Fibroblast of skin of left quadriceps (primary cell): ENCODE measurements around the gene TDRD9.
"Not testable (repeated sequence)": the region's sequence is repeated elsewhere in the genome, so short reads cannot be mapped to it uniquely, and the experiment has no call there.

Experiments used
- DNase-seq, 2 experiments: peaks; one replicate each; pipeline ENCODE4 v3.0.0-alpha.2; 2013; ENCODE audit warnings: low read depth in 2 of 2

TDRD9 gene, protein sequence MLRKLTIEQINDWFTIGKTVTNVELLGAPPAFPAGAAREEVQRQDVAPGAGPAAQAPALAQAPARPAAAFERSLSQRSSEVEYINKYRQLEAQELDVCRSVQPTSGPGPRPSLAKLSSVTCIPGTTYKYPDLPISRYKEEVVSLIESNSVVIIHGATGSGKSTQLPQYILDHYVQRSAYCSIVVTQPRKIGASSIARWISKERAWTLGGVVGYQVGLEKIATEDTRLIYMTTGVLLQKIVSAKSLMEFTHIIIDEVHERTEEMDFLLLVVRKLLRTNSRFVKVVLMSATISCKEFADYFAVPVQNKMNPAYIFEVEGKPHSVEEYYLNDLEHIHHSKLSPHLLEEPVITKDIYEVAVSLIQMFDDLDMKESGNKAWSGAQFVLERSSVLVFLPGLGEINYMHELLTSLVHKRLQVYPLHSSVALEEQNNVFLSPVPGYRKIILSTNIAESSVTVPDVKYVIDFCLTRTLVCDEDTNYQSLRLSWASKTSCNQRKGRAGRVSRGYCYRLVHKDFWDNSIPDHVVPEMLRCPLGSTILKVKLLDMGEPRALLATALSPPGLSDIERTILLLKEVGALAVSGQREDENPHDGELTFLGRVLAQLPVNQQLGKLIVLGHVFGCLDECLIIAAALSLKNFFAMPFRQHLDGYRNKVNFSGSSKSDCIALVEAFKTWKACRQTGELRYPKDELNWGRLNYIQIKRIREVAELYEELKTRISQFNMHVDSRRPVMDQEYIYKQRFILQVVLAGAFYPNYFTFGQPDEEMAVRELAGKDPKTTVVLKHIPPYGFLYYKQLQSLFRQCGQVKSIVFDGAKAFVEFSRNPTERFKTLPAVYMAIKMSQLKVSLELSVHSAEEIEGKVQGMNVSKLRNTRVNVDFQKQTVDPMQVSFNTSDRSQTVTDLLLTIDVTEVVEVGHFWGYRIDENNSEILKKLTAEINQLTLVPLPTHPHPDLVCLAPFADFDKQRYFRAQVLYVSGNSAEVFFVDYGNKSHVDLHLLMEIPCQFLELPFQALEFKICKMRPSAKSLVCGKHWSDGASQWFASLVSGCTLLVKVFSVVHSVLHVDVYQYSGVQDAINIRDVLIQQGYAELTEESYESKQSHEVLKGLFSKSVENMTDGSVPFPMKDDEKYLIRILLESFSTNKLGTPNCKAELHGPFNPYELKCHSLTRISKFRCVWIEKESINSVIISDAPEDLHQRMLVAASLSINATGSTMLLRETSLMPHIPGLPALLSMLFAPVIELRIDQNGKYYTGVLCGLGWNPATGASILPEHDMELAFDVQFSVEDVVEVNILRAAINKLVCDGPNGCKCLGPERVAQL (N-terminal part only)

DNA sequence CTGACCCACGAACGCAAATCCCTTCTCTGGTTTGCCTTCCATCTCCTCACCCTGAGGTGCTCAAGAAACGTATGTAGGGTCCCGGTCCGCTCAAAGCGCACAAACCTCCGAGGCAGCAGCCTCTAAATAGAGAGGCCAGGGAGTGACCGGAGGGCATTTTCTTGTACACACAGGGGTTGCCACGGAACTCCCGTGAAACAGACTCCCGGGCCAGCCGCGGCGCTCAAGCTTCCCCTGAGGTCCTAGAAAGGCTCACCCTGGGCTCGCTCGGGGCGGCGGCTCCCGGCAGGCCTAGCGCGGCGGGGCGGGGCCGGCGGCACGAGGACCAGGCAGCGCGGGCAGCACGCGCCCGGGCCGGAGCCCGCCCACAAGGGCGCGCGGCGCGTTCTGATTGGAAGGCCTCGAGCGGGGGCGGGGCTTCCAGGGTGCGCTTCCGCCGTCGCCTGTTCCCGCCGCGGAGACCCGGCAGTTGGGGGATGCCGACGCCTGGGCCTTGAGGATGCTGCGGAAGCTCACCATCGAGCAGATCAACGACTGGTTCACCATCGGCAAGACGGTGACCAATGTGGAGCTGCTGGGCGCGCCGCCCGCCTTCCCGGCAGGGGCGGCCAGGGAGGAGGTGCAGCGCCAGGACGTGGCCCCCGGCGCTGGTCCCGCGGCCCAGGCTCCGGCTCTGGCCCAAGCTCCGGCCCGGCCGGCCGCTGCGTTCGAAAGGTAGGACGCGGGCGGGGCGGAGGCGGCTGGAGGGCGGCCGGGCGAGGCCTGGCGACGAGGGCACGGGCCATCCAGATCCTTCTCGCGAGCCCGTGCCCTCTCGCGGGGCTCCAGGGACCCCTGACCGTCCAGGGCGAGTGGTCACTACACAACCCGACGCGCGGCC, at the start of gene TDRD9:
Gene TDRD9, plus strand, starts transcription at position 446 of the 880 bp plus-strand sequence. Its CDS starts 54 bp downstream, at position 500.
- no peak for DNase-seq

DNA sequence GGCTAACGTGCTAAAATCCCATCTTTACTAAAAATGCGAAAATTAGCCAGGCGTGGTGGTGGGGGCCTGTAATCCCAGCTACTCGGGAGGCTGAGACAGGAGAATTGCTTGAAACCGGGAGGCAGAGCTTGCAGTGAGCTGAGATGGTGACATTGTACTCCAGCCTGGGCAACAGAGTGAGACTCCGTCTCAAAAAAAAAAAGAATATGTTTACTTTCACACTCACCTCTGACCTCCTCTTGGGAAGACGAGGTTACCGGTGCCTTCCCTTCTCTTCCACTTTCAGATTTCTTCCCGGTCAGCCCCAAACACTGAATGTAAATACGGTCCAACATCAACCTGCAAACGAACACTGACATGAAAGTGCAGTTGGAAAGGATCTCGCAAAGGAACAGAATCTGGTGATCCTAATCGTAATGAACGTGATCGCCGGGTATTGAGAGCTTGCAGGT, 49.1 kb upstream of the TDRD9 start:
- DNase-seq, result no peak

DNA sequence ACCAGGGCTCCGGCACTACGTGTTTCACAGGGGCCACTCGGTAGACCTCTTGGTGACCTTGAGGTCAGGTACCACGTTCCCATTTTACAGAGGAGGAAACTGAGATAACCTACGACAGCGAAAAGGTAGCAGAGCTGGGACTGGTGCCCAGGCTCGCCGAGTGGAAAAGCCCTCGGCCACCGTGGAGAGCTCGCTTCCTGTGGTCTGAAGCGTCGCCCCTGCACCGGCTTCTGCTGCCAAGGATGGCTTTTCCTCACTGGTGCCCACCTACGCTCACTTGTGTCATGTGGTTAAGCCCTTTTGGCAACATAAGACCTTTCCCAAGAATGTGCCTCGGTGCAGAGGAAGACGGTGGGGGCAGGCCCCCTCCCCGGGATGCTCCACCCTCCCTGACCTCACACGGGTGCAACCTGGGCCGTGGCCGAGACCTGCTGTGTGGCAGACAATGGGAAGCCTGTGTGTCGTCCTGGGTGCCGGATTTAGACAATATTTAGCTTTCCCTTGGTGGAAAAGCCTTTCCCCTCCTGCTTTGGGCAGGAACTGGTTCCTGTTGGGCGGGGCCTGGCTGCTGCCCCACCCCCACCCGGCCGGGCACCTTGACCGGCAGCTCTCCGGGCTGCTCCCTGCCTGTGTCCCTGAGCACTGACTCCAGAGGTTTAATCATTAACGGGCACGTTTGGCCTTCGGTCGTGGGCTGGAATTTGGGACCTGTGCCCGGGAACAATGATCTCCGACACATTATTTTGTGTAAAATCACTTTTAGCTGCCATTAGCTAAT, 48.5 kb upstream of the TDRD9 start:
- no peak for DNase-seq

DNA sequence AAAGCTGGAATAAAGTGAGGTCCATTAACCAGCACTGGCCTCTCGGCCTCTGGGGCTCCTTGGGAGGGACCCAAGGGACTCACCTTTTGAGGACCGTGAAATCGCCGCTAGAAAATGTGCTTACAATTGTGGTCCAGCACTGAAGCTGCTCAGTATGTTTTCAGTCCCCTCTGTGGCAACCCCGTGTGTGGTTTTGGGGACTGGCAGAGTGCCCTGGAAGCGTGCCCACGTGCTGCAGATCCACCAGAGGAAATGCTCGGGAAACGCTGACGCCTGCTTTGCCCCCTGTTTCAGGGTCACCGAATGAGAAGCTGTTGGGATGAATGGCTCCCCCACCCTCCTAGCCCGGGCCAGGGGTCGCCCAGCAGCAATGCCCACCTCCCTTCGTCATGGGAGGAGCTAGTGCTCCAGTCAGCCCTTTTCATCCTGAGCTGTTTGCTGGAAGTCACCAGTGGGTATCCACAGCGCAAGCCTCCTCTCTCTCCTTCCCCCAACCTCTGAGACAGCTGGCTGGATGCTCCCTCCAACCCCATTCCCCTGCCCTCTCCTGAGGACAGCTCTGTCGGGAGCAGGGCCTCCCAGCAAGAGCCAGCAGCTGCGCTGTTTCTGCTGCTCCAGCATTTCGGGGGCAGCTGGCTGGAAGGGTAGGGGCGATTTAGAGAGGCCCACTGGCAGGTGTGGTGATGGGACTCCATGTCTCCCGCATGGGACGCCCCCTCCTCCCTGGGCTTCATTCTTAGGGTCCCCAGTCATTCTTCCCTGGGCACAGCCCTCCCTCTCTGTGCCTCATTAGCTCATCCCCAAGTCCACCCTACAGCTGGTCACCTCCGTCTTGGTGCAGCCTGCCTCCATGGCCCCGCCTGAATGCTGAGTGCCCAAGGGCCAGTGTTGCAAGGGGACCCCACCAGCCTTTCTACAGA, 47.6 kb upstream of the TDRD9 start:
- peak; percentile 36 for DNase-seq

DNA sequence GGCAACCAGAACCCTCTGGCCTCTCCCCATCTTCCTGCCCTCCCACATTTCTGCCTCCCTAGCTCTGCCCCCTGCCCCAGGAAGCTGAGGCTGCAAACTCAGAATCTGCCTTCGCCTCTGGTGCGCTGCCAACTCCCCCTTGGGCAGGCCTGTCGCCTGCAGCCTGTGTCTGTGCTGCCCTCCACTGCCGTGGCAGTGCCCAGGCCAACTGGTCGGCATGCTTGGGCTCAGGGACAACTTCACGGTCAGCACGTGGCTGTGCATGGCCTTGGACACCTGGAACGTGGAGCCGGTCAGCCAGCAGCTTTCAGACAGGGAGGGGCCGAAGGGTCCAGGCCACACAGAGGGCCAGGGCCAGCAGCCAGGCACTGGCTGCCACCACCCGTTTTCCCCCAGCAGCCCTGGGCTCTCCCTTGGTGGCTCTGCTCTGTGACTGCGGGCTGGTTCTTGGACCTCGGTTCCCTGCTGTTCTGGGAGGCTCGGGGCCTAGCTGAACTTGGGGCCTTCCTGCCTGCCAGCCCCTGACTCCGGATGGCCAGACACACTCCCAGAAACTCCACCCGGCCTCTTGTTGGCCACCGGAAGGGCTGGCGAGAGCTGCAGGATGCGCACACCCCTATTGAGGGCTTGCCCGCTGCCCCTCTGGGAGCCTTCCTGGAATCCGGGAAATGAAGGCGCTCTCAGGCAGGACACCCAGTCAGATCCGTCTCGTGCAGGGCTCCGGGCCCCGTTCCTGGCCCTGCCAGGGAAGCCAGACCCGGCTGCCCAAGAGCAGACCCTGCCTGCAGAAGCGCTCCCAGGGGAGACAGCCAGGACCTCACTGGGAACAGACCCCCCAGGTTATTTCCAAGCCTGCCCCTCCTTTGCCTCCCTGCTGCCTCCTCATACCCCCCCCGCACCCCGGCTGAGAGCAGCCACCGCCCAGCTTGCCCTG, 46.7 kb upstream of the TDRD9 start:
- DNase-seq, result no peak

DNA sequence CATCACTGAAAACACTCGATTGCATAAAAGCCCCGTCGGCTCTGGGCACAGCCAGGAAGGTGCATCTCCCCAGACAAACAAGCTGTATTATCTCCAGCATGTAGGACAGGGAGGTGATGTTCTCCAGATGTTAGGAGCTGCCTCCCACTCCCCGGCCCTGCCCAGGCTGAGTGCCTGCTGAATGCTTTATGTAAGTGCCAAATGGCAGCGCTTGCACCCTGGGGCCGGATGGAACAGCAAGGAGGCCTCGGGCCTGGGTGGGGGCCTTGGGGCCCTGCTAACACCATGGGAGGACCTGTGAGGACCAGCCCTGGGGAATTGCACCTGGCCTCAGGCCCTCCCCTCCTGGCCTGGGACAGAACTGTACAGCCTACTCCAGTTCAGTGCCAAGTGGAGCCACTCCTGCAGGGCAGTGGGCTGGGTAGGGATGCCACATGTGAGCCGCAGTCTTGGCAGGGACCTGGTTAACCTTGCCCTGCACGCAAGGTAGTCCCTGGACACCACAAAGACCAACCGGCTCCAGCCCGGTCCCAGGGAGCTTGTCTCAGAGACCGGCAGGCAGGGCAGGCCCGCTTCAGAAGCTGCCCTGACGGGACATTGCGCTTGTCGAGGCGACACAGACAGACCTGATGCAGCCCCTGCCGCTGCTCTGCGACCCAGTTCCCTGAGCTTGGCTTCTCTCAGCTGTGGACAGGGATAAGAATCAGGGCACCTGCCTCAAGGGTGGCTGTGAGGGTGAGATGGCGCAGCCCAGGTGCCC, 45.6 kb upstream of the TDRD9 start:
- no peak for DNase-seq

DNA sequence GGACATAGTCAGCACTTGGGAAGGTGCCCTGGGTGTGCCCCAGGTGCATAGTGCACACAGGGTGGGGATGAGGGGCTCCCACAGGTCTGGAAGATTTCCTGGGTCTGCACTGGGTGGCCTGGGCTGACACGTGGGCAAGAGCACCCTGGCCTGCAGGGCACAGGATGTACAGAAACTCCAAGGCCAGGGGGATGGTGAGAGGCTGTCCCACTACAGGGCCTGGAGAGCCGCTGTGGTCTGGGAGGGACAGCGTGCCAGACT, 45.1 kb upstream of the TDRD9 start:
- DNase-seq, result no peak

DNA sequence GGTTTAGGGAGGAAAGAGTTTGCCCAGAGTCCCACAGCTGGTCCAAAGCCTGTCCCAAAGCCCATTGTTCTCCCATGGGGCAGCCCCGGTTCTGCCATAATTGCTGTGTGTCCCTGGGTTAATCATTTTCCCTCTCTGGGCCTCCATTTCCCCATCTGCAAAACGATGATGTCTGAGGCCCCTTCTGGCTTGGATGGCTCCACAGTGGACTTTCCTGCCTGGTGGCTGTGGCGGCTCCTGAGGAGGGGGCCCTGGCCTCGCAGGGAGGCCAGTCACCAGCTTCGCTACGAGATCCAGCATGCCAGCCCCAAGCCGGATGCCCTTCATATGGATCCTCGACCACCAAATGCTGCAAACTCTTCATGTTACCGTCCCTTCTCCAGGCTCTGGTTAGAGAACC, 43.4 kb upstream of the TDRD9 start:
- no peak for DNase-seq

DNA sequence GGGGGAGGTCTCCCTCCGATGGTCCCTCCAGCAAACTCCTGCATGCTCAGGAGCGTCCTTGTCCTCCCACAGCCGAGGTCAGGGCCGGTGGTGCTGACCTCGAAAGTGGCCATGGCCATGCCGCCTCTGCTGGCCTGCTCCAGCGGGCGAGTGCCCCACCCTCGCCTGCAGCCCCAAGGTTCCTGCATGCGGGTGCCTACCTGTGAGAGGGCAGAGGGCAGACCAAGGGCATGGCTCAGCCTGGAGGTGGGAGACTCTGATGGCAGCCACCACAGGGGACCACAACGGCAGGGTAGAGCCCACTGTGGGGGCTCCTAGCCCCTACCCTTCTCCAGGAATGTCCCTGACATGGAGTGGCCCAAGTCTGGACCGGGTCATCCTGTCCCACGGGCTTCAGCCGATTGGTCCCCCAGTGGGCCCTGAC, 42.7 kb upstream of the TDRD9 start:
- no peak for DNase-seq

DNA sequence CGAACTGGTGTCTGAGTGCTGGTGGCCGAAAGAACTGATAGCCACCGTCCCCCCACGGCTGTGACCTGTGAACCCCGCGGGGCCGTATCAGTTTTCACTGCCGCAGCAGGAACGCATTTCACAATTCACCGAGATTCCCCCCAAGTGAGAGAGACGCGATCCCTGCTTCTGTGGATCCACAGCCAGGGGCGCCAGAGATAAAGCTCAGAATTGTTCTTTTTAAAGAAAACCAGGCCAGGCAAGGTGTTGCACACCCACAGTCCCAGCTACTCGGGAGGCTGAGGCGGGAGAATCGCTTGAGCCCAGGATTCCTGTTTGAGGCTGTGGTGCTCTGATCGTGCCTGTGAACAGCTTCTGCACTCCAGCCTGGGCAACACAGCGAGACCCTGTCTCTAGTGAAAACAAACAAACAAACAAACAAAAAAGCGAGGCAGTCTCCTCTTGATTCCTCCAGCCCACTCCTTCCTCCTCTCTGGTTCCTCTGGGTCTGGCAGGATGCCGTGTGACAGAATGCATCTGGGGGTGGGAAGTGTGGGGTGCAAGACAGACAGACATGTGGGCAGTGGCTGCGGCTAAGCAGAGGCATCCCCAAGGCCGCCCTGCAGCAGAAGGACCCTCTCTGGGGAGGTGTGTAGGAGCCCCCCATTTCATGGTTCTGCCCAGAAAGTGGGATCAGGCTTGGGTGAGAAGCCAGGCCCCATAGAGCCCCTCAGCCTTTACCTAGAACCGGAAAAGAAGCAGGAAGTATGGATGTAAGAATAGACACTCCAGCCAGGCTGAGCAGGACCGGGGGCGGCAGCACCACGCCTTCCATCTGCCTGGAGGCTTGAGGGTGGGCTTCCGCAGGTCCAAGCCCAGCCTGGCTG, 41.7 kb upstream of the TDRD9 start:
- no peak for DNase-seq

DNA sequence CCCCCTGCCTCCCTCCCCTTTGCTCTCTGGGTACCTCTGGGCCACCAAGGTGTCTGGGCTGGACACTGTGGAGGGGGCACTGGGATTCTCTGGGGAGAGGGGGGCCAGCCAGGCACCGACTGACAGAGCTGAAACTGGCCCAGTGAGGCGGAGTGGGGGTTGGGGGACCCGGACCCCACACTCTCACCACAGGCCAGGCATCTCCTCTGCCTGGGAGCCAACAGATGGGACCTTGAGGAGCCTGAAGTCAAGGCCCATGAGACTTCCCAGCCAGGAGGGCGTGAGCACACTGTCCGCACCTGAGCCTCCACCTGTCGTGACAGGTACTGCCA, 41.1 kb upstream of the TDRD9 start:
- no peak for DNase-seq

DNA sequence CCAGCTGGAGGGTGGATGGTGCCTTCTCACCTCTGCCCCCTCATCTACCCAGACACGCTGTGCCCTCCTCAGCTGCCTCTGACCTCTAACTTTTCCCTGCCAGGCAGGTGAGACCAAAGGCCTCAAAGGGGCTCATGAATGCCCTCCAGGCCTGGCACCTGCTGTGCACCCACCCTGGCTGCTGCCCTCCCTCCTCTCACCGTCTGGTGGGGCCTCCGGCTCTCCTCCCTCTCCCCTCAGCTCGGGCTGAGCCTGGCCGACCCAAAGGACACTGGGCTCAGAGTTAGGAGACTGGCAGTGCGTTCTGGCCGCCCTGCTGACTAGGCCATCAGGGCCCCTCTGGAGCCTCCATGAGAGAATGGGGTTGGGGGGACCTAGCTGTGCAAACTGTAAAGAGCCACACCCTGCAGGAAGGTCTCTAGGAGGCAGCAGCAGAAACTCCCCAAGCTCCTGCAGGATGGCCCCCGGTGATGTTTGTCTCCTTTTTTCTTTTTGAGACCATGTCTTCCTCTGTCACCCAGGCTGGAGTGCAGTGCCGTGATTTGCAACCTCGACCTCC, 40.6 kb upstream of the TDRD9 start:
- DNase-seq, result no peak

DNA sequence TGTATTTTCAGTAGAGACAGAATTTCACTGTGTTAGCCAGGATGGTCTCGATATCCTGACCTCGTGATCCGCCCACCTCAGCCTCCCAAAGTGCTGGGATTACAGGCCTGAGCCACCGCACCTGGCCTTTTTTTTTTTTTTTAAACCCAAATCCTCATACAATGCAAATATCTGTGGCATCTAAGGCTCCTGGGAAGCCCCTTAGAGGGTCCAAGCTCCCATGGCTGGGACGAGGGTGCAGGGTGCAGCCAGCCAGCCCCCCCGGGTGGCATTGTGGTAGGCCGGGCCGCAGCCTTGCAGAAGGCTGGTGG, 39.3 kb upstream of the TDRD9 start:
- not testable (repeated sequence) for DNase-seq

DNA sequence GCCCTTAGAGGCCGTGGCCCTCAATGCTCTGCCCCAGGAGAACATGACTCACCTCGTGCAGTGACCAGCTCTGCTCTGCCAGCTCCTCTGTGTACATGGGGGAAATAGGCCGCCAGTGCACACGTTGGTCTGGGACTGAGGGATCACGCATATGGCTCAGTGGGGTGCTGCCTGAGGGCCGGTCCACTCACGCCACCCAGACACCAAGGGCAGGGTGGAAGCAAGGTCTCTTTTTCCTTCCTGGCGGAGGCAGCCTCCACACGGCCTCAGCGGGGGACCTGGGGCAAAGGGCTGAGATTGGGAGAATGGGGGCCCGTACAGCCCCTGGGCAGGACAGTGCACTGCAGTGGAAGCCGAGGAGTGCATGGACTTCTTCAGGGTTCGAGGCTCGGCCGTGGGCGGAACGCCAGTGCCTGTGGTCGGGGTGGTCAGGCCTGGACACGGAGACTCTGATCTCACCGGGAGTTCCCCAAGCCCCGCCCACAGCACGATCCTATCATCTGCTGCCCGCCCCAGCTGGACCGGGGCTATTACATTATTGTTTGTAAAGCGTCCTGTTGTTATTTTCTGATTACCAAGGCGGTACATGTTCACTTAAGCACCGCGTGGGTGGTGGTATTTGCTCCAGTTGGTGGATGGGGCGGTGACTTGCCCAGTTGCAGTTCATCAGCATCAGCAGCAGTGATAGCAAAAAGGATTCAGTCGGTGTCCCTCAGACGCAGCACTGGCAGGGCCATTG, 38.8 kb upstream of the TDRD9 start:
- no peak for DNase-seq

DNA sequence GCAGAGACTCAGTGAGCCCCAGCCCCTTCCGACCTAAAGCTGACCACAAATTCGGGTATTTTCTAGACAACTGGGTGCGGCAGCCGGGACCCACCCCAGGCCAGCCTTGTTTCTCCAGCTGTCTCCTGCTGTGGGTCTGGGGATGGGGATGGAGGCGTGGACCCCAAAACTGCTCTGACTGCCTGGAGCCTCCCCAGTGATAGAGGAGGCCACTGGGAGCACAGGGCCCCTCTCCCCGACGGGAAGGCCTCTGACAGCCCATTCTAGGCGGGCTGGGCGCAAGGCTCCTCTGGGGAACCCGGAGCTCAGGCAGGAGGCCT, 38.2 kb upstream of the TDRD9 start:
- DNase-seq, result no peak
